Measurements from ENCODE around the gene PAIP2.

GRCh38 chr5:139374909-139375308 is 33.3 kb downstream of the PAIP2 start:
- TF ChIP-seq CTCF (IDR thresholded peaks at IDR 0.05) (no peak), POLR2A (IDR thresholded peaks at IDR 0.05) (no peak)

Data from heart left ventricle (tissue), 13 donors.